Stomach (tissue), 9 donors: ENCODE measurements around the gene FBXO10. TPM values are rescaled to one million over a fixed set of nuclear protein-coding genes. Genes with fewer than 3 reads are reported as not detected.

Experiments used
- DNase-seq, 2 donors: peaks; one replicate each; pipeline versions ENCODE4 v3.0.0 to v3.0.0-alpha.2; 2013 to 2019
- H3K27ac ChIP-seq, 5 donors: fragments of 200-600 bp in 4 of 5; sonication (generic) in 4 of 5; one replicate each; pipeline ENCODE4 v1.5.1; 2013 to 2019; ENCODE audit warnings: mild to moderate bottlenecking in 1 of 5, moderate library complexity in 1 of 5
- H3K27me3 ChIP-seq, 3 donors: fragments of 200-600 bp; sonication (generic); one replicate each; pipeline ENCODE4 v1.5.1; 2017 to 2019; ENCODE audit warnings: mixed run types in 1 of 3
- H3K36me3 ChIP-seq, 4 donors: fragments of 200-600 bp; sonication (generic); 1 replicate in 3 of 4; 2 replicates in 1 of 4; pipeline ENCODE4 v1.5.1; 2016 to 2019
- H3K4me1 ChIP-seq, 4 donors: fragments of 200-600 bp; sonication (generic); one replicate each; pipeline ENCODE4 v1.5.1; 2016 to 2019
- H3K4me3 ChIP-seq, 4 donors: fragments of 200-600 bp; sonication (generic) in 3 of 4; one replicate each; pipeline ENCODE4 v1.5.1; 2016 to 2019; ENCODE audit warnings: mild to moderate bottlenecking in 1 of 4
- H3K9me3 ChIP-seq, 4 donors: fragments of 200-600 bp; sonication (generic); one replicate each; pipeline ENCODE4 v1.5.1; 2016 to 2019
- EP300 ChIP-seq: sonication (generic); formaldehyde crosslinking; IDR thresholded peaks from one replicate; pipeline ENCODE4 v1.6.1; 2017; ENCODE audit warnings: antibody characterized with exemption
- POLR2A ChIP-seq, 4 donors: fragments of 450-650 bp; IDR thresholded peaks; one replicate each; pipeline ENCODE4 v1.6.1; 2016; ENCODE audit warnings: antibody characterized with exemption in 4 of 4, control low read depth in 2 of 4, mild to moderate bottlenecking in 1 of 4, moderate library complexity in 1 of 4
- POLR2AphosphoS5 ChIP-seq, 3 donors: sonication (generic); formaldehyde crosslinking; IDR thresholded peaks; one replicate each; pipeline ENCODE4 v1.6.1; 2016; ENCODE audit warnings: antibody characterized with exemption in 3 of 3
- WGBS, 5 donors: extraction: QIAGEN DNeasy Blood & Tissue Kit in 3 of 5; methylation state at CpG; one replicate each; pipeline versions ENCODE4 v1.1.5 to v1.1.7; 2013 to 2018; 5-methylcytosine and 5-hydroxymethylcytosine counted together
- intact Hi-C: fragments of 100-400 bp; cut with DNase I; formaldehyde crosslinking; loops from one replicate; pipeline ENCODE4 v1.15.1; 2023; ENCODE audit warnings: low total_unique reads
- polyA plus RNA-seq, 3 donors: library from polyadenylated mRNA; stranded (reverse); fragments of 200-250 nt; gene quantifications; one replicate each; pipeline ENCODE4 v1.2.3, GENCODE V29; 2013
- total RNA-seq, 5 donors: library from RNA; depleted of rRNA; stranded (reverse); fragments of >200 nt; gene quantifications; one replicate each; pipeline versions ENCODE4 v1.1.0 to v1.2.3, GENCODE V29; 2014 to 2016
- TF ChIP-seq, protein P1 (sequence below), 7 experiments: fragments of 450-650 bp in 4 of 7; fragments of 200-600 bp in 3 of 7; sonication (generic) in 3 of 7; IDR thresholded peaks; one replicate each; pipeline ENCODE4 v1.5.1; 2016 to 2019; ENCODE audit warnings: antibody characterized with exemption in 7 of 7, control low read depth in 2 of 7, mild to moderate bottlenecking in 1 of 7
- donor health status: healthy with polysubstance abuse.
- donor health status: Bipolar disorder and iron deficiency.
- donor health status: healthy.

FBXO10 gene
- total and polyA plus RNA-seq, 8 donors, result 0.43 to 6.2 (median 2.0) TPM

DNA sequence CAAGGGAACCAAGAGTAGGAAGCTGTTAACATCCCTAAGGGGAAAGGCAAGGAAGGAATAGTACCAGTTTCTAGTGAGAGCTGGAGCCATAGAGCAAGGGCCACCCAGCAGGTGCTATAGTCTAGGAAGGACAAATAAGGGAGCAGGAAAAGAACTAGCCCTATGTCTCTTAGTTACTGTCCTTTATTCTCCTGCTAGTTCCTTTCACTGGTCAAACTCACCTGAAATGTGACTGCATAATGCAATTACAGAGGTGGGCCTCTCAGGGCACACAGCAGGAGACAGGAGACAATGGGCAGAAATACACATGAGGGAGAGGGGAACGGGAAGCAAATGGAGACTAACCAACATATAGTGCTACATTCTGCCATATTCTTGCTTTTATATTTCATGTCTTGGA is 47.9 kb upstream of the FBXO10 start:
- Histone ChIP-seq H3K4me3 (no peak overlapping the region), H3K27me3 (peaks cover 0 to 8% (median 0%) of the 10 kb centered on the region in 3 donors), H3K9me3 (no peaks in the 10 kb centered on the region), H3K4me1 (no peaks in the 10 kb centered on the region), H3K27ac (no peak overlapping the region), H3K36me3 (no peaks in the 10 kb centered on the region)
- TF ChIP-seq POLR2AphosphoS5 (IDR thresholded peaks at IDR 0.05), result no peak
- no peak for TF ChIP-seq EP300
- no peak for DNase-seq
- intact Hi-C loops, result no loop called here
- WGBS, 5 donors, result 46 to 67% (median 63%) methylated on average over 1 of the region's 1 CpG

DNA sequence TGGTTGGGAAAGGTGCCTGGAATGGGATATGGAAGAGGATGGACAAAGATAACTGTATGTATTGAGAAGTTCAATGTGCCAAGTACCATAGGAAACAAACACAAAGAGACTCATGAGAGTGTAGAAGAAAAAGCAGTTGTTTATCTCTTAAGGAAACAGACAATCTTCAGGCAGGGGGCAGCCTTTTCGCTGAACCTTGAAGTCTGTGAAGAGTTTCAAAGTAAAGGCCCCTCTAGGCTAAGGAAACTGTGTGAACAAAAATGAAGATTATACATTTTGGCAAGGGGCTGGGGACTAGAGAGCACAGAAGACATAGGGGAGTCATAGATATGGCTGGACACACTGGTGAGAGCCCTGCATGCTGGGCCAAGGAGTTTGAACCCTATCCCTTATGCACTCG is 47.1 kb upstream of the FBXO10 start:
- DNase-seq, result no peak
- TF ChIP-seq EP300 (no peak), POLR2A (IDR thresholded peaks at IDR 0.05) (no peak), POLR2AphosphoS5 (IDR thresholded peaks at IDR 0.05) (no peak)
- TF ChIP-seq, protein P1, sequence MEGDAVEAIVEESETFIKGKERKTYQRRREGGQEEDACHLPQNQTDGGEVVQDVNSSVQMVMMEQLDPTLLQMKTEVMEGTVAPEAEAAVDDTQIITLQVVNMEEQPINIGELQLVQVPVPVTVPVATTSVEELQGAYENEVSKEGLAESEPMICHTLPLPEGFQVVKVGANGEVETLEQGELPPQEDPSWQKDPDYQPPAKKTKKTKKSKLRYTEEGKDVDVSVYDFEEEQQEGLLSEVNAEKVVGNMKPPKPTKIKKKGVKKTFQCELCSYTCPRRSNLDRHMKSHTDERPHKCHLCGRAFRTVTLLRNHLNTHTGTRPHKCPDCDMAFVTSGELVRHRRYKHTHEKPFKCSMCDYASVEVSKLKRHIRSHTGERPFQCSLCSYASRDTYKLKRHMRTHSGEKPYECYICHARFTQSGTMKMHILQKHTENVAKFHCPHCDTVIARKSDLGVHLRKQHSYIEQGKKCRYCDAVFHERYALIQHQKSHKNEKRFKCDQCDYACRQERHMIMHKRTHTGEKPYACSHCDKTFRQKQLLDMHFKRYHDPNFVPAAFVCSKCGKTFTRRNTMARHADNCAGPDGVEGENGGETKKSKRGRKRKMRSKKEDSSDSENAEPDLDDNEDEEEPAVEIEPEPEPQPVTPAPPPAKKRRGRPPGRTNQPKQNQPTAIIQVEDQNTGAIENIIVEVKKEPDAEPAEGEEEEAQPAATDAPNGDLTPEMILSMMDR (IDR thresholded peaks at IDR 0.05), result no peak
- WGBS, 5 donors, result 62 to 84% (median 73%) methylated on average over 2 of the region's 2 CpGs
- no peaks in the 10 kb centered on the region for H3K4me1 ChIP-seq
- peaks cover 0 to 8% (median 0%) of the 10 kb centered on the region in 3 donors for H3K27me3 ChIP-seq
- no peaks in the 10 kb centered on the region for H3K9me3 ChIP-seq
- H3K4me3 ChIP-seq, result no peak overlapping the region
- no peaks in the 10 kb centered on the region for H3K36me3 ChIP-seq
- no peak overlapping the region for H3K27ac ChIP-seq
- intact Hi-C loops, result no loop called here

DNA sequence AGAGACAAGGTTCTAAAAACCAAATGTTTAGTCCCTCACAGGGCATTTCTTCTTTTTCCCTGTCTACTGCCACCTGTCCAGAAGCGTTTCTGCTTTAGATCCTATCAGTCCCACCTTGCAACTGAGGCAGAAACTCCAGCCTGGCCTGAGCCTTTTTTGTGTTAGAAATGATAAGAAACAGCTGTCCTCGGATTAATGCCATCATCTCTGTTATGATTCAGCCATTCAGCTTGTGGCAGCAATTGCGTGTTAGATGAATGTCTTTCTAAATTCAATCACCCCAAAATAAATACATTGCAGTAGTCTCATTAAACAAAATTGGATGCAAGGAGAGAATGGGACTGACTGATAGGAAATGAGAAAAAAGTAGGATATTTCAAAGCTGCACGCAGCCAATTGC is 46.3 kb upstream of the FBXO10 start:
- Histone ChIP-seq H3K36me3 (no peaks in the 10 kb centered on the region), H3K4me3 (no peak overlapping the region), H3K27me3 (peaks cover 0 to 14% (median 0%) of the 10 kb centered on the region in 3 donors), H3K9me3 (no peaks in the 10 kb centered on the region), H3K4me1 (no peaks in the 10 kb centered on the region), H3K27ac (no peak overlapping the region)
- WGBS, 5 donors, result 66 to 80% (median 77%) methylated on average over 4 of the region's 4 CpGs
- intact Hi-C loops, result no loop called here
- DNase-seq, result no peak
- TF ChIP-seq EP300 (no peak), POLR2A (IDR thresholded peaks at IDR 0.05) (no peak), POLR2AphosphoS5 (IDR thresholded peaks at IDR 0.05) (no peak)
- TF ChIP-seq, protein P1 (IDR thresholded peaks at IDR 0.05), result no peak

DNA sequence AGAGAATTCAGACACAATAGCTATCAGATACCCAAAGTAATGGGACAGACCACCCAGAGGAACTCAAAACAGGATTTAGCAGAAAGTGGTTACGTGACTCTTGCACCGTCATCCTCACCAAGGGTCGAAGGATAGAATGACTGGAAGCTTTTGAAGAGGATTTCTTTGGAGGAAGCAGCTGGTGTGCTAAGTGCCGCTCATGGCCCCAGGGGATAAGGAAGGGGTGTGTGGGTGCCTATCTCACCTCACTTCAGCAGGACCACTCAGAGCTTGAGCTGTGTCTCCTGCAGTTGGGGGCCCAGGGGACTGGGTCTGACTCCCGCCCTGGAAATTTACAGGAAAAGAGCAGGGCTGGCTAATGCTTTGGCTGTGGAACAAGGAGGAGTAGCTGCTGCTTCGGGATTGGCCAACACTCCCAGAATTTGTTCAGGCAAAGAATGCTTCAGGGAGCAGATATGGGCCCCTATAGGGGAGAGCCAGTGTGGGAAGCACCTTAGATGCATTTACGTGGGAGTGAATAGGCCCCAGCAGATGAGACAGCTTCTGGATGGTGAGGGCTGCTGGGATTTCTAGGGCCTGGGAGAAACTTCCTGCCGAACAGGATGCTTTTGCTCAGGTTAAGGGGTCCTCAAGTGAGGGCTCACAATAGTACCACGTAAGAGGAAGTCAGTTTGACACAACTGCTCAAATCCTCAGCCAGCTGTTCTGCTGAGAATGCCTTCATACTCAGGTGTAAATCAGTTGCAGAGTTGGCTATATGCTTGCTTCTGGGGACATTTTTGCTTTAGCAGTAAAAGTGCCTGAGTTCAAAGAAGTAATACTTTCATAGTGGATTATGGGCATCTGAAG is 45.3 kb upstream of the FBXO10 start:
- Histone ChIP-seq H3K4me1 (no peaks in the 10 kb centered on the region), H3K27ac (no peak overlapping the region), H3K9me3 (no peaks in the 10 kb centered on the region), H3K4me3 (no peak overlapping the region), H3K36me3 (no peaks in the 10 kb centered on the region), H3K27me3 (peaks cover 0 to 15% (median 0%) of the 10 kb centered on the region in 3 donors)
- TF ChIP-seq EP300, result no peak
- TF ChIP-seq, protein P1 (IDR thresholded peaks at IDR 0.05), result no peak
- no peak for TF ChIP-seq POLR2AphosphoS5 (IDR thresholded peaks at IDR 0.05)
- intact Hi-C loops, result no loop called here
- no peak for DNase-seq
- WGBS, 5 donors, result 55 to 69% (median 65%) methylated on average over 9 of the region's 9 CpGs

DNA sequence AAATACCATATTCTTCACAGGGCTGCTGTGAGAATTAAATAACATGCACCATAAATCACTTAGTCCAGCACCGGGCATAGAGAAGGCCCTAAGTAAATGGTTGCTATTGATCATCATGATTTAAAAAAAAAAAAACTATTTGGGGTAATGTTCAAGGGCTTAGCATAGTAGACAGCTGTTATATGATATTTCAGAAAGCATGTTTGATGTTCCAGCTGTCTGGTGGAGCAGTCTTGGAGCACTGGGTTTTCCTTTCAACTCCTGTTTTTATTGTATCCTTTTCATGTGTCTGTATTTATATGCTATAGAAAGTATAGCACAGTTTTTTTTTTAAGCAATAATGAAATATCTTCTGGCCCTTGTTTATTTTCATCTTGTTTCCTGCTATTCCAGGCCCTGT is 44.2 kb upstream of the FBXO10 start:
- WGBS, 5 donors, result 75 to 89% (median 83%) methylated on average over 1 of the region's 1 CpG
- no peaks in the 10 kb centered on the region for H3K36me3 ChIP-seq
- H3K9me3 ChIP-seq, result no peaks in the 10 kb centered on the region
- TF ChIP-seq POLR2A (IDR thresholded peaks at IDR 0.05), result no peak
- TF ChIP-seq POLR2AphosphoS5 (IDR thresholded peaks at IDR 0.05), result no peak
- TF ChIP-seq, protein P1 (IDR thresholded peaks at IDR 0.05), result no peak
- no peak for TF ChIP-seq EP300
- intact Hi-C loops, result no loop called here
- no peaks in the 10 kb centered on the region for H3K4me1 ChIP-seq
- H3K4me3 ChIP-seq, result no peak overlapping the region
- H3K27me3 ChIP-seq, result peaks cover 0 to 12% (median 0%) of the 10 kb centered on the region in 3 donors
- no peak overlapping the region for H3K27ac ChIP-seq
- DNase-seq, result no peak
